SK-N-SH treated with all-trans-retinoic acid at 6 μM for 48 hours (cell line): ENCODE results near the gene CGB5.
"Not testable (repeated sequence)": the region's sequence is repeated elsewhere in the genome, so short reads cannot be mapped to it uniquely, and the experiment has no call there.

Experiments
- ARNTL ChIP-seq: fragments of 450-650 bp; formaldehyde crosslinking; IDR thresholded peaks from 2 replicates; pipeline ENCODE4 v1.5.0; 2020; ENCODE audit warnings: low read depth, mild to moderate bottlenecking, moderate library complexity, borderline replicate concordance
- BACH2 ChIP-seq: fragments of 250-450 bp; sonication (Bioruptor Pico); IDR thresholded peaks from 2 replicates; pipeline ENCODE4 v1.9.0; 2021; ENCODE audit warnings: mild to moderate bottlenecking, borderline replicate concordance
- PPARA ChIP-seq: fragments of 250-450 bp; sonication (Bioruptor Pico); IDR thresholded peaks from 2 replicates; pipeline ENCODE4 v1.5.0; 2020; ENCODE audit warnings: mild to moderate bottlenecking, borderline replicate concordance
- RARB ChIP-seq: fragments of 250-450 bp; sonication (Bioruptor Pico); IDR thresholded peaks from 2 replicates; pipeline ENCODE4 v1.8.0; 2021; ENCODE audit warnings: mild to moderate bottlenecking, moderate library complexity
- TOX ChIP-seq: fragments of 250-450 bp; sonication (Bioruptor Pico); IDR thresholded peaks from 2 replicates; pipeline ENCODE4 v1.8.0; 2021; ENCODE audit warnings: mild to moderate bottlenecking, moderate library complexity, borderline replicate concordance
- ZFP3 ChIP-seq: fragments of 250-450 bp; sonication (Bioruptor Pico); IDR thresholded peaks from 2 replicates; pipeline ENCODE4 v1.5.0; 2020; ENCODE audit warnings: mild to moderate bottlenecking, moderate library complexity
- TF ChIP-seq, protein P1 (sequence below): fragments of 250-450 bp; sonication (Bioruptor Pico); IDR thresholded peaks from 2 replicates; pipeline ENCODE4 v1.8.0; 2020; ENCODE audit warnings: mild to moderate bottlenecking, moderate library complexity, borderline replicate concordance

DNA sequence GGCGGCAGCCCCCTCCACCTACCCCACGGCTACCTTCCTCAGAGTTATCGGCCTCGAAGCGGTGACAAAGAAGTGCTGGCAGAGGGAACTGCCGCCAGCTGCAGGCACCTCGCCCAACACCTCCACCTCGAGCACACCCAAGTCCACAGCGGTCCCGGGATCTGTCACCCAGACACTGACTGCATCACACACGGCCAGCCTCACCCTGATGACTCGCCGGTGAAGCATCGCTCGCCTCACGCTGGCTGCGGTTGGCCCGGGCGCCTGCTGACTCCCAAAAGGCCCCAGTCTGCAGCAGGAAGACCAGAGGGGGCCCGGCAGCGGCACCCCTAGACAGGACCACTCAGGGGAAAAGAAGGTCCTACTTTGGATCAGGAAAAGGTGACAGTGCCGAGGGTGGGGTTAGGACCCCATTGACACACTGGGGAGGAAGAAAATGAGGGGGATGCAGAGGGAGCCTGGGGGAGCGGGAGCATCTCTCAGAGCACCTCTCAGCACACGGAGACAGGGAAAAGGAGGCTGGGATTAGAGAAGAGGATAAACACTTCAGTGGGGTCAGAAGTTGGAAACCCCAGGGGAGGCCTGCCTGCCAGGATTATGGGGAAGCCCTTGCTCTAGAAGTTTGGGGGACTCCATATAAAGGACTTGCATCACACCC, 6.9 kb downstream of the CGB5 start:
- not testable (repeated sequence) for TF ChIP-seq ARNTL (CRISPR knock-in tag); ZFP3 (CRISPR knock-in tag); TOX (CRISPR knock-in tag); RARB (CRISPR knock-in tag); BACH2 (CRISPR knock-in tag); PPARA
- TF ChIP-seq, protein P1, sequence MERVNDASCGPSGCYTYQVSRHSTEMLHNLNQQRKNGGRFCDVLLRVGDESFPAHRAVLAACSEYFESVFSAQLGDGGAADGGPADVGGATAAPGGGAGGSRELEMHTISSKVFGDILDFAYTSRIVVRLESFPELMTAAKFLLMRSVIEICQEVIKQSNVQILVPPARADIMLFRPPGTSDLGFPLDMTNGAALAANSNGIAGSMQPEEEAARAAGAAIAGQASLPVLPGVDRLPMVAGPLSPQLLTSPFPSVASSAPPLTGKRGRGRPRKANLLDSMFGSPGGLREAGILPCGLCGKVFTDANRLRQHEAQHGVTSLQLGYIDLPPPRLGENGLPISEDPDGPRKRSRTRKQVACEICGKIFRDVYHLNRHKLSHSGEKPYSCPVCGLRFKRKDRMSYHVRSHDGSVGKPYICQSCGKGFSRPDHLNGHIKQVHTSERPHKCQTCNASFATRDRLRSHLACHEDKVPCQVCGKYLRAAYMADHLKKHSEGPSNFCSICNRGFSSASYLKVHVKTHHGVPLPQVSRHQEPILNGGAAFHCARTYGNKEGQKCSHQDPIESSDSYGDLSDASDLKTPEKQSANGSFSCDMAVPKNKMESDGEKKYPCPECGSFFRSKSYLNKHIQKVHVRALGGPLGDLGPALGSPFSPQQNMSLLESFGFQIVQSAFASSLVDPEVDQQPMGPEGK: not testable (repeated sequence)
